ENCODE data around the gene MLKL. TPM values are rescaled to one million over a fixed set of nuclear protein-coding genes. Genes with fewer than 3 reads are reported as not detected.

The MLKL gene
- total and polyA plus RNA-seq, 2 of the 13 experiments (the other 11 are each of a cell fraction or from before 2014, with no cell fraction given) = 6.4 to 10.7 TPM

GRCh38 chr16:74695450-74696422 is 4.9 kb downstream of the MLKL start (continued):
- TF ChIP-seq THAP8 (CRISPR knock-in tag; IDR thresholded peaks at IDR 0.05; ENCODE audit: borderline replicate concordance) (no peak), ZNF670 (CRISPR knock-in tag; IDR thresholded peaks at IDR 0.05; ENCODE audit: borderline replicate concordance) (no peak), SMARCE1 (IDR thresholded peaks at IDR 0.05; ENCODE audit: borderline replicate concordance) (no peak), POLR2AphosphoS2 (IDR thresholded peaks at IDR 0.05; ENCODE audit: low read depth, low read length) (no peak), ZSCAN25 (CRISPR knock-in tag; IDR thresholded peaks at IDR 0.05) (no peak), EEA1 (CRISPR knock-in tag; IDR thresholded peaks at IDR 0.05; ENCODE audit: borderline replicate concordance) (no peak), ZNF432 (CRISPR knock-in tag; IDR thresholded peaks at IDR 0.05; ENCODE audit: borderline replicate concordance) (no peak), ZNF446 (CRISPR knock-in tag; IDR thresholded peaks at IDR 0.05) (no peak), SALL1 (CRISPR knock-in tag; IDR thresholded peaks at IDR 0.05) (peak; percentile 84), ZBTB1 (CRISPR knock-in tag; IDR thresholded peaks at IDR 0.05; ENCODE audit: borderline replicate concordance) (no peak), IKZF1 (IDR thresholded peaks at IDR 0.05) (no peak), ADNP (CRISPR knock-in tag; IDR thresholded peaks at IDR 0.05) (no peak), ISX (CRISPR knock-in tag; conservative IDR thresholded peaks at IDR 0.05) (0 out of 2 replicates have a peak, but pooled peaks have one; percentile 29), RAD21 (CRISPR knock-in tag; IDR thresholded peaks at IDR 0.05) (peak; percentile 9; the same call in 1 of the 2 replicates), KDM1A (CRISPR knock-in tag; IDR thresholded peaks at IDR 0.05) (no peak), SNAPC2 (CRISPR knock-in tag; IDR thresholded peaks at IDR 0.05) (0 out of 2 replicates have a peak, but pooled peaks have one; percentile 41), HNRNPL (IDR thresholded peaks at IDR 0.05; ENCODE audit: low read depth, low read length) (no peak), ZNF616 (CRISPR knock-in tag; IDR thresholded peaks at IDR 0.05; ENCODE audit: low read depth) (no peak), NFE2L2 (IDR thresholded peaks at IDR 0.05; ENCODE audit: low read length) (no peak; the same call in 1 of the 2 replicates), ZBTB46 (CRISPR knock-in tag; IDR thresholded peaks at IDR 0.05; ENCODE audit: borderline replicate concordance) (no peak), ZNF770 (CRISPR knock-in tag; IDR thresholded peaks at IDR 0.05) (no peak), BRD4 (CRISPR knock-in tag; IDR thresholded peaks at IDR 0.05) (no peak), SKI (IDR thresholded peaks at IDR 0.05; ENCODE audit: partially characterized antibody) (no peak)
- TF ChIP-seq, protein P1, sequence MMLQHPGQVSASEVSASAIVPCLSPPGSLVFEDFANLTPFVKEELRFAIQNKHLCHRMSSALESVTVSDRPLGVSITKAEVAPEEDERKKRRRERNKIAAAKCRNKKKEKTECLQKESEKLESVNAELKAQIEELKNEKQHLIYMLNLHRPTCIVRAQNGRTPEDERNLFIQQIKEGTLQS (CRISPR knock-in tag; IDR thresholded peaks at IDR 0.05) = no peak

Data from HepG2 (cell line).